WTC11 (cell line): Measurements from ENCODE around the gene ELF3. TPM values are rescaled to one million over a fixed set of nuclear protein-coding genes. Genes with fewer than 3 reads are reported as not detected.
"Not testable (repeated sequence)": the region's sequence is repeated elsewhere in the genome, so short reads cannot be mapped to it uniquely, and the experiment has no call there.

Experiments
- ATAC-seq: fragments of 200-7000 bp; cut with Tn5 transposase; 2 replicates; pipeline ENCODE4 v1.10.0; 2021; ENCODE audit warnings: mild to moderate bottlenecking, moderate library complexity
- CTCF ChIA-PET: fragments of 300-600 bp; sonication (Branson Sonifier 250); formaldehyde crosslinking; loops from one replicate; lab custom pipeline; 2021; ENCODE audit warnings: antibody characterized with exemption; lab: Charles Lee
- POLR2A ChIA-PET: fragments of 350-600 bp; sonication (Branson Sonifier 250); formaldehyde crosslinking; loops from one replicate; lab custom pipeline; 2021; ENCODE audit warnings: antibody characterized with exemption; lab: Charles Lee
- DNase-seq: peaks from one replicate; pipeline ENCODE4 v3.0.0; 2021; ENCODE audit warnings: low spot score
- H3K27ac Mint-ChIP-seq: 2 replicates; pipeline ENCODE4 v1.8.0; 2021; ENCODE audit warnings: mixed read lengths
- H3K27me3 Mint-ChIP-seq: 2 replicates; pipeline ENCODE4 v1.8.0; 2021; ENCODE audit warnings: low read depth, mild to moderate bottlenecking, moderate library complexity, mixed read lengths
- H3K36me3 Mint-ChIP-seq: 2 replicates; pipeline ENCODE4 v1.8.0; 2021; ENCODE audit warnings: mixed read lengths
- H3K4me1 Mint-ChIP-seq: 2 replicates; pipeline ENCODE4 v1.8.0; 2022; ENCODE audit warnings: mixed read lengths
- H3K4me3 Mint-ChIP-seq: 2 replicates; pipeline ENCODE4 v1.8.0; 2021; ENCODE audit warnings: mild to moderate bottlenecking, moderate library complexity, mixed read lengths
- H3K9me3 Mint-ChIP-seq: 2 replicates; pipeline ENCODE4 v1.8.0; 2021; ENCODE audit warnings: mixed read lengths
- microRNA-seq: library from miRNA; unstranded; fragments of <30 nt; microRNA quantifications from one replicate; pipeline ENCODE4 v1.2.0, GENCODE V29; 2022; ENCODE audit warnings: borderline number of aligned reads
- total RNA-seq: library from RNA; stranded (reverse); gene quantifications from 3 replicates; pipeline ENCODE4 v1.2.3, GENCODE V29; 2021

ELF3 gene
- total RNA-seq, 1 experiment from 2014 or later: 15.0 TPM

DNA sequence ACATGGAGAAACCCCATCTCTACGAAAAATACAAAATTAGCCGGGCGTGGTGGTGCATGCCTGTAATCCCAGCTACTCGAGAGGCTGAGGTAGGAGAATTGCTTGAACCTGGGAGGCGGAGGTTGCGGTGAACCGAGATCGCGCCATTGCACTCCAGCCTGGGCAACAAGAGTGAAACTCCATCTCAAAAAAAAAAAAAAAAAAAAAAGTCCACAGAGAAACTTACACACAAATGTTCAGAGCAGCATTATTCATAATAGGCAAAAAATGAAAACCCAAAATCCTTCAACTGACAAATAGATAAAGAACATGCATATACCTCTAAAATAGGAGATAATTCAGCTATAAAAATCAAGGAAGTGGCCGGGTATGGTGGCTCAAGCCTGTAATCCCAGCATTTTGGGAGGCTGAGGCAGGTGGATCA is 54.5 kb downstream of the ELF3 start:
- not testable (repeated sequence) for H3K36me3 Mint-ChIP-seq, H3K4me1 Mint-ChIP-seq, H3K27ac Mint-ChIP-seq, H3K9me3 Mint-ChIP-seq, H3K4me3 Mint-ChIP-seq, ATAC-seq, DNase-seq, H3K27me3 Mint-ChIP-seq
- CTCF ChIA-PET: interaction anchor here (0.6 to 0.7 kb wide), 3 partner anchors 43 to 970 kb away, joined by 3 to 4 read pairs (median 3); no protein-coding TSS in a partner anchor
- POLR2A ChIA-PET: interaction anchor here (0.7 kb wide), 2 partner anchors 322 to 1564 kb away, joined by 7 to 9 read pairs; no protein-coding TSS in a partner anchor

Small RNA genes lying within 50 kb of the gene (microRNA-seq; reads per million reads assigned to microRNA genes)
- gene MIR6740: not detected

Other genes with a start within 250 kb of the ELF3 start
- 94.1 to 98.6 TPM (median 97.2 TPM) in 3 replicates for gene IPO9, start 181.4 kb upstream of the ELF3 start, total RNA-seq
- 6.3 to 9.9 TPM (median 8.1 TPM) in 3 replicates for gene SHISA4, start 121.7 kb upstream of the ELF3 start, total RNA-seq
- 1.5 to 1.9 TPM (median 1.6 TPM) in 3 replicates for gene LMOD1, start 64.0 kb upstream of the ELF3 start, total RNA-seq
- gene TIMM17A, start 55.1 kb upstream of the ELF3 start, total RNA-seq: 50.3 to 56.1 TPM (median 51.2 TPM) in 3 replicates
- 57.4 to 61.6 TPM (median 59.2 TPM) in 3 replicates for gene RNPEP, start 27.9 kb upstream of the ELF3 start, total RNA-seq
- 0.07 to 0.16 TPM (median 0.09 TPM) in 3 replicates for gene GPR37L1, start 112.3 kb downstream of the ELF3 start, total RNA-seq
- 47.2 to 58.5 TPM (median 50.9 TPM) in 3 replicates for gene ARL8A, start 134.2 kb downstream of the ELF3 start, total RNA-seq
- 0.98 to 1.1 TPM (median 1.1 TPM) in 3 replicates for gene PTPN7, start 150.0 kb downstream of the ELF3 start, total RNA-seq
- 0.78 to 1.1 TPM (median 1.1 TPM) in 3 replicates for gene LGR6, start 183.2 kb downstream of the ELF3 start, total RNA-seq